Activated B cell treated with CpG ODN at 0.5 μM for 24 hours (primary cell): Measurements from ENCODE around the gene TRIM29. TPM values are rescaled to one million over a fixed set of nuclear protein-coding genes. Genes with fewer than 3 reads are reported as not detected.

Experiments
- ATAC-seq: fragments of 200-7000 bp; cut with Tn5 transposase; one replicate; pipeline ENCODE4 v1.10.0; 2021; ENCODE audit warnings: low read depth, mild to moderate bottlenecking, moderate library complexity
- CTCF ChIA-PET: fragments of 350-600 bp; sonication (Branson Sonifier 250); formaldehyde crosslinking; loops from one replicate; lab custom pipeline; 2021; ENCODE audit warnings: antibody characterized with exemption; lab: Charles Lee
- POLR2A ChIA-PET: fragments of 350-600 bp; sonication (Branson Sonifier 250); formaldehyde crosslinking; loops from one replicate; lab custom pipeline; 2021; ENCODE audit warnings: antibody characterized with exemption; lab: Charles Lee
- DNase-seq: peaks from one replicate; pipeline ENCODE4 v3.0.0; 2022
- H3K27ac Mint-ChIP-seq: one replicate; pipeline ENCODE4 v1.8.0; 2020; ENCODE audit warnings: mixed read lengths
- H3K27me3 Mint-ChIP-seq: one replicate; pipeline ENCODE4 v1.8.0; 2021; ENCODE audit warnings: mixed read lengths
- H3K36me3 Mint-ChIP-seq: one replicate; pipeline ENCODE4 v1.8.0; 2021; ENCODE audit warnings: low read depth, mixed read lengths
- H3K4me1 Mint-ChIP-seq: one replicate; pipeline ENCODE4 v1.8.0; 2021; ENCODE audit warnings: mixed read lengths
- H3K4me3 Mint-ChIP-seq: one replicate; pipeline ENCODE4 v1.8.0; 2020; ENCODE audit warnings: mild to moderate bottlenecking, mixed read lengths
- H3K9me3 Mint-ChIP-seq: one replicate; pipeline ENCODE4 v1.8.0; 2020; ENCODE audit warnings: mixed read lengths
- intact Hi-C: fragments of 100-400 bp; cut with micrococcal nuclease; formaldehyde crosslinking; loops from one replicate; pipeline ENCODE4 v1.15.1; 2024
- total RNA-seq: library from RNA; stranded (reverse); gene quantifications from 2 replicates; pipeline ENCODE4 v1.2.3, GENCODE V29; 2022
- TF ChIP-seq, protein P1 (sequence below): fragments of 200-600 bp; IDR thresholded peaks from one replicate; pipeline ENCODE4 v1.8.0; 2022; ENCODE audit warnings: antibody characterized with exemption, mild to moderate bottlenecking

The TRIM29 gene, protein sequence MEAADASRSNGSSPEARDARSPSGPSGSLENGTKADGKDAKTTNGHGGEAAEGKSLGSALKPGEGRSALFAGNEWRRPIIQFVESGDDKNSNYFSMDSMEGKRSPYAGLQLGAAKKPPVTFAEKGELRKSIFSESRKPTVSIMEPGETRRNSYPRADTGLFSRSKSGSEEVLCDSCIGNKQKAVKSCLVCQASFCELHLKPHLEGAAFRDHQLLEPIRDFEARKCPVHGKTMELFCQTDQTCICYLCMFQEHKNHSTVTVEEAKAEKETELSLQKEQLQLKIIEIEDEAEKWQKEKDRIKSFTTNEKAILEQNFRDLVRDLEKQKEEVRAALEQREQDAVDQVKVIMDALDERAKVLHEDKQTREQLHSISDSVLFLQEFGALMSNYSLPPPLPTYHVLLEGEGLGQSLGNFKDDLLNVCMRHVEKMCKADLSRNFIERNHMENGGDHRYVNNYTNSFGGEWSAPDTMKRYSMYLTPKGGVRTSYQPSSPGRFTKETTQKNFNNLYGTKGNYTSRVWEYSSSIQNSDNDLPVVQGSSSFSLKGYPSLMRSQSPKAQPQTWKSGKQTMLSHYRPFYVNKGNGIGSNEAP
- not detected in 2 replicates for total RNA-seq

DNA sequence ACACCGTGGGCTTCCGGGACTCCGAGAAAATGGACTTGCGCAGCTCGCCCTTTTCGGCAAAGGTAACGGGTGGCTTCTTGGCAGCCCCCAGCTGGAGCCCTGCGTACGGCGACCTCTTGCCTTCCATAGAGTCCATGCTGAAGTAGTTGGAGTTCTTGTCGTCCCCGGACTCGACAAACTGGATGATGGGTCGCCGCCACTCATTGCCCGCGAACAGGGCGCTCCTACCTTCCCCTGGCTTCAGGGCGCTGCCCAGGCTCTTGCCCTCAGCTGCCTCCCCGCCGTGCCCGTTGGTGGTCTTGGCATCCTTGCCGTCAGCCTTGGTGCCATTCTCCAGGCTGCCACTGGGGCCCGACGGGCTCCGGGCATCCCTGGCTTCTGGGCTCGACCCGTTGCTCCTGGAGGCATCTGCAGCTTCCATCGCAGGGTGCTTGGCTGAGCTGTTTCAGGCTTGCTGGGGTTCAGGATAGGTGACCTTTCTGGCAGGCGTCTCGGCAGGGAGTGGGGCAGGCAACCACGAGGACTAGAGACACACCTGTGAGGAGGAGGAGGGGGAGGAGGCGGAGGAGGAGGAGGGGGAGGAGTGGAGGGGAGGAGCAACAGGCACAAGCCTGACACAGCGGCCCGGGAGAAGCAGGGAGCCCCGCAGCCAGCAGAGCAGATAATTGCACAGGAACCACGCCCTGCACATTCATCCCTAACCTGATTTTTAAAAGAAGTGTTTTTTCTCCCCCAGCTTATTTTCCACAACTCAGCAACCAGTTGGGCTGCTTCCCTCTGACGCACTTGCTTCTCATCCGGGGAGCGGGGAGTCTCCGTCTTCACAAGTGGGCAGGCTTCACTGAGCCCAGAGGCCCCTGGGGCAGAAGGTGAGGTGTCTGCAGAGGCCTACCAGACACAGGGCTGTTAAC lies at the start of gene TRIM29:
Gene TRIM29, minus strand, starts transcription at position 503 of the 911 bp plus-strand sequence. Its CDS starts 82 bp downstream, at position 421.
- TF ChIP-seq, protein P1, sequence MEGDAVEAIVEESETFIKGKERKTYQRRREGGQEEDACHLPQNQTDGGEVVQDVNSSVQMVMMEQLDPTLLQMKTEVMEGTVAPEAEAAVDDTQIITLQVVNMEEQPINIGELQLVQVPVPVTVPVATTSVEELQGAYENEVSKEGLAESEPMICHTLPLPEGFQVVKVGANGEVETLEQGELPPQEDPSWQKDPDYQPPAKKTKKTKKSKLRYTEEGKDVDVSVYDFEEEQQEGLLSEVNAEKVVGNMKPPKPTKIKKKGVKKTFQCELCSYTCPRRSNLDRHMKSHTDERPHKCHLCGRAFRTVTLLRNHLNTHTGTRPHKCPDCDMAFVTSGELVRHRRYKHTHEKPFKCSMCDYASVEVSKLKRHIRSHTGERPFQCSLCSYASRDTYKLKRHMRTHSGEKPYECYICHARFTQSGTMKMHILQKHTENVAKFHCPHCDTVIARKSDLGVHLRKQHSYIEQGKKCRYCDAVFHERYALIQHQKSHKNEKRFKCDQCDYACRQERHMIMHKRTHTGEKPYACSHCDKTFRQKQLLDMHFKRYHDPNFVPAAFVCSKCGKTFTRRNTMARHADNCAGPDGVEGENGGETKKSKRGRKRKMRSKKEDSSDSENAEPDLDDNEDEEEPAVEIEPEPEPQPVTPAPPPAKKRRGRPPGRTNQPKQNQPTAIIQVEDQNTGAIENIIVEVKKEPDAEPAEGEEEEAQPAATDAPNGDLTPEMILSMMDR: no peak
- Mint-ChIP-seq H3K4me1 (no peaks in the 10 kb centered on the region), H3K4me3 (no peak within 1 kb of the TSS), H3K36me3 (no peaks in the 10 kb centered on the region), H3K27me3 (peaks cover 12% of the 10 kb centered on the region), H3K9me3 (no peaks in the 10 kb centered on the region), H3K27ac (no peak within 1 kb of the TSS)
- POLR2A ChIA-PET: interaction anchor here (0.6 kb wide), 1 partner anchor 12 kb away, joined by 3 read pairs; no protein-coding TSS in a partner anchor
- DNase-seq: no peak
- intact Hi-C loops: no loop called here
- CTCF ChIA-PET: no interaction called here
- ATAC-seq: no peak

DNA sequence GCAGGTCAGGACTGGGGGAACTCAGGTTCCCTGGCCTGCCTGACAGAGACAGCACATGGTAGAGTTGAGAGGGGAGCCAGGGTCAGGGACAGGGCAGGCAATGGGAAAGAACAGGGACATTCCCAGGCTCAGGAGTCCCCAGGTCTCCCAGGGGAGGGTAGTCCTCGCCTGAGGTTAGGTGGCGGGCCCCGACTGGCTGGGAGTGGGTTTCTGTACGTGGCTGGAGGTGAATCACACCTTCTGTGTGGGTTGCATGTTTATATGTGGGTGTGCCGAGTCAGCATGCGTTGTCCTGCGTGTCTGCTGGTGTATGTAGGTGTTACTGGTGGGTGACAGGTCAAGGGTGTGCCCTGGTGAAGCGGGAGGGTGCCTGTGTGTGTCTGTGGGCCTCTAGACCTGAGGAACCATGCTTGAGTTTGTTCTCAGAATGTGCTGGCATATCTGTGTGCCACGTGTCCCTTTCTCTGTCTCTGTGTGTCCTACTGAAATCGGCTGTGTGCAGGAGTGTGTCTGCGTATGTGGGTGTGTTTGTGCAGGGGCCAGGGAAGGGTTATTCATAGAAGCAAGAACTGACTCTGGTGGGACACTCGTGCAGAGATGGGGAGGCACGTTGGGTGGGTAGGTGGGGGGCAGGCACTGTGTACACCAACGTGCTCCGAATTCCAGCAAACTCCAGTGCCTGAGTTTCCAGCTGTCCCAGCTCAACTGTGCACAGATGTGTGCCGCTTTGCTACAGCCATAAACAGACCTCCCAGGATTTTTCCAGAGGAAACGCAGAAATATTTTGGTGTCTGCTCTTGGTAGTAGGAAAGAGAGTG lies 49.1 kb upstream of the TRIM29 start:
- ChIA-PET POLR2A (no interaction called here), CTCF (no interaction called here)
- peak; percentile 31 for ATAC-seq
- Mint-ChIP-seq H3K9me3 (no peaks in the 10 kb centered on the region), H3K27ac (no peak overlapping the region), H3K36me3 (no peaks in the 10 kb centered on the region), H3K27me3 (peaks cover 17% of the 10 kb centered on the region), H3K4me3 (no peak overlapping the region), H3K4me1 (no peaks in the 10 kb centered on the region)
- DNase-seq: no peak
- TF ChIP-seq, protein P1: no peak
- intact Hi-C loops: no loop called here

DNA sequence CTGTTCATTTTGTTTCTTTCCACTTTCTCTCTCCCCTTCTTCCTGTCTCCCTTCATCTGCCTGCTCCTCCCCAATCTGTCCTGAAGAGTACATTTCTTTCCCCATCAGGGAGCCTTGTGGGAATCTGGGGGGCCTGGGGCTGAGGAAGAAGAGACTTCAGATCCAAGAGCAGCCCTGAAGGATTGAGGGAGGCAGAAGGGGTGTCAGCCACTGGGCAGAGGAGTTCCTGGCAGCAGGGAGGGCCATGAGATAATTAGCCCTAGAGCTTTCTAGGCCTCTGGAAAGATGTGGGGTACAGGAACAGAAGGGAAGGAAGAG lies 48.5 kb upstream of the TRIM29 start:
- no peak for DNase-seq
- Mint-ChIP-seq H3K36me3 (no peaks in the 10 kb centered on the region), H3K9me3 (no peaks in the 10 kb centered on the region), H3K27me3 (peaks cover 19% of the 10 kb centered on the region), H3K4me1 (no peaks in the 10 kb centered on the region), H3K4me3 (no peak overlapping the region), H3K27ac (no peak overlapping the region)
- ATAC-seq: no peak
- POLR2A ChIA-PET: no interaction called here
- TF ChIP-seq, protein P1: no peak
- intact Hi-C loops: no loop called here
- CTCF ChIA-PET: no interaction called here

DNA sequence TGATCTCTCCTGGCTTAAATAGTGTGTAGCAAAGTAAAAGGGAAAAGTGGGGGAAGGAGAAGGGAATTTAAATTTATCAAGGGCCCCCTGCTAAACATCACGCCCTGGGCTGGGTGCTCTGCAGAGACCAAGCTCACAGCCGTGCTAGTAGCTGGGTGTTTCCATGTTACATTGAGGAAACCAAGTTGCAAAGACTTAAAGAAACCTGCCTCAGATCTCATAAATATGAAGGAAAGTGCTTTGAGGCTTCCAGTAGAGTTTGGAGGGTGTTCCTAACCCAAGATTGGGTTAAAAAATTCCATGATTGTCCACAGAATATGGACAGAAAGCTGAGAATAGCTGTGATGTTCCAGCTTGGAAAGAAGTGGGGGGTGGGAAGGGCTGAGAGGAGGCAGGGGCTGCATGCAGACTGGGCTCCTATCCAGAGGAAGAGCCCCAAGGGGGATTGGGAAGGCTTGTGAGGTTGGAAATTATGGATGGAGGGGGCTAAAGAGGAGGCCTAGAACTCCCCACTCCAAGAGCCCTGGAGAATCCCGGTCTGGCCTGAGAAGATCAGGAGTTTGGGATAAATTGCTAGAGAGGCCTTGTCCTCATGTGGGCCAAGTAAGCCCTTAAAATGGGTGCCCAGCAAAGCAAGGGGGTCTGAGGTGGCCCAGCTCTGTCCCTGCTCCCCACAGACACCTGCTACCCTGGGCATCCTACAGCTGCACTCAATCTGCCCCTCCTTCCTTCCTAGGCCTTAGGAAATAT lies 48.0 kb upstream of the TRIM29 start:
- intact Hi-C loops: no loop called here
- Mint-ChIP-seq H3K9me3 (no peaks in the 10 kb centered on the region), H3K27me3 (peaks cover 19% of the 10 kb centered on the region), H3K27ac (no peak overlapping the region), H3K4me1 (no peaks in the 10 kb centered on the region), H3K4me3 (no peak overlapping the region), H3K36me3 (no peaks in the 10 kb centered on the region)
- ChIA-PET CTCF (no interaction called here), POLR2A (interaction anchor here (0.6 kb wide), 1 partner anchor 70 kb away, joined by 5 read pairs; no protein-coding TSS in a partner anchor)
- ATAC-seq (no peak), DNase-seq (no peak)
- TF ChIP-seq, protein P1: no peak
